Neural cell (in vitro differentiated cells): ENCODE data around the gene ZNF837. TPM values are rescaled to one million over a fixed set of nuclear protein-coding genes. Genes with fewer than 3 reads are reported as not detected.
A peak's percentile ranks its signal among the peaks of the same experiment; 100 is the strongest.
"Not testable (repeated sequence)": the region's sequence is repeated elsewhere in the genome, so short reads cannot be mapped to it uniquely, and the experiment has no call there.

Source experiments
- H2AFZ ChIP-seq: fragments of 200-600, 300-800 bp; sonication (generic), shearing (Covaris generic); 2 replicates; pipeline ENCODE4 v1.6.0; 2014; ENCODE audit warnings: low read depth, mild to moderate bottlenecking, antibody characterized with exemption, low read length, moderate library complexity
- H3F3A ChIP-seq: fragments of 200-600 bp; shearing (Covaris generic); 2 replicates; pipeline ENCODE4 v1.6.1; 2016; ENCODE audit warnings: mild to moderate bottlenecking, moderate library complexity, mixed read lengths, antibody characterized with exemption, low read length; ENCODE audit not compliant: insufficient read depth, poor library complexity, severe bottlenecking
- H3K27ac ChIP-seq: fragments of 200-600, 300-800 bp; sonication (generic), shearing (Covaris generic); 2 replicates; pipeline ENCODE4 v1.5.1; 2014; ENCODE audit warnings: mild to moderate bottlenecking, low read length, moderate library complexity
- H3K27me3 ChIP-seq: fragments of 300-800, 200-600 bp; sonication (generic), shearing (Covaris generic); 2 replicates; pipeline ENCODE4 v1.6.0; 2014; ENCODE audit warnings: mild to moderate bottlenecking, low read depth, low read length, moderate library complexity; ENCODE audit not compliant: insufficient read depth
- H3K36me3 ChIP-seq: fragments of 300-800, 200-600 bp; sonication (generic), shearing (Covaris generic); 2 replicates; pipeline ENCODE4 v1.5.1; 2014; ENCODE audit warnings: mild to moderate bottlenecking, antibody characterized with exemption, low read length, moderate library complexity; ENCODE audit not compliant: insufficient read depth
- H3K4me2 ChIP-seq: fragments of 300-800, 200-600 bp; sonication (generic), shearing (Covaris generic); 2 replicates; pipeline ENCODE4 v1.6.0; 2014; ENCODE audit warnings: mild to moderate bottlenecking, low read length
- H3K4me3 ChIP-seq: fragments of 300-800, 200-600 bp; sonication (generic), shearing (Covaris generic); 2 replicates; pipeline ENCODE4 v1.5.1; 2014; ENCODE audit warnings: mild to moderate bottlenecking, low read length, moderate library complexity
- H3K79me2 ChIP-seq: fragments of 200-600 bp; shearing (Covaris generic); replicated peaks from 2 replicates; pipeline ENCODE4 v1.6.0; 2014; ENCODE audit warnings: mild to moderate bottlenecking, low read length, moderate library complexity; ENCODE audit not compliant: insufficient read depth
- H3K9ac ChIP-seq: fragments of 300-800, 200-600 bp; sonication (generic), shearing (Covaris generic); 2 replicates; pipeline ENCODE4 v1.6.1; 2016; ENCODE audit warnings: mild to moderate bottlenecking, low read length, mixed read lengths
- H3K9me2 ChIP-seq: fragments of 200-600 bp; shearing (Covaris generic); 2 replicates; pipeline ENCODE4 v1.6.1; 2016; ENCODE audit warnings: mild to moderate bottlenecking, low read length, mixed read lengths; ENCODE audit not compliant: insufficient read depth
- H3K9me3 ChIP-seq: fragments of 200-600, 300-800 bp; sonication (generic), shearing (Covaris generic); 2 replicates; pipeline ENCODE4 v1.6.1; 2016; ENCODE audit warnings: mild to moderate bottlenecking, mixed run types, low read length, moderate library complexity, mixed read lengths
- H4K20me1 ChIP-seq: fragments of 200-600 bp; shearing (Covaris generic); 2 replicates; pipeline ENCODE4 v1.6.1; 2016; ENCODE audit warnings: mild to moderate bottlenecking, mixed run types; ENCODE audit not compliant: insufficient read depth
- EP300 ChIP-seq: fragments of 450-650 bp; conservative IDR thresholded peaks from 2 replicates; pipeline ENCODE4 v1.6.1; 2014; ENCODE audit warnings: antibody characterized with exemption, mild to moderate bottlenecking, moderate library complexity; ENCODE audit not compliant: poor library complexity, severe bottlenecking
- EZH2 ChIP-seq: fragments of 200-600, 300-800 bp; shearing (Covaris generic), sonication (generic); IDR thresholded peaks from 2 replicates; pipeline ENCODE4 v1.6.1; 2014; ENCODE audit warnings: antibody characterized with exemption, low read length, borderline replicate concordance, mild to moderate bottlenecking; ENCODE audit not compliant: insufficient read depth, poor library complexity, severe bottlenecking
- MXI1 ChIP-seq: fragments of 450-650 bp; conservative IDR thresholded peaks from 2 replicates; pipeline ENCODE4 v1.6.1; 2014; ENCODE audit warnings: antibody characterized with exemption, mild to moderate bottlenecking; ENCODE audit not compliant: poor library complexity, severe bottlenecking
- POLR2AphosphoS5 ChIP-seq: IDR thresholded peaks from 2 replicates; pipeline ENCODE4 v1.6.1; 2012
- RAD21 ChIP-seq: fragments of 450-650 bp; conservative IDR thresholded peaks from 2 replicates; pipeline ENCODE4 v1.6.1; 2014; ENCODE audit warnings: antibody characterized with exemption, mild to moderate bottlenecking, moderate library complexity
- REST ChIP-seq: IDR thresholded peaks from 2 replicates; pipeline ENCODE4 v1.6.1; 2012; ENCODE audit warnings: borderline replicate concordance
- SMC3 ChIP-seq: fragments of 450-650 bp; conservative IDR thresholded peaks from 2 replicates; pipeline ENCODE4 v1.6.1; 2014; ENCODE audit warnings: antibody characterized with exemption, mild to moderate bottlenecking, moderate library complexity; ENCODE audit not compliant: poor library complexity
- TAF1 ChIP-seq: IDR thresholded peaks from 2 replicates; pipeline ENCODE4 v1.6.1; 2012; ENCODE audit warnings: low read depth
- polyA plus RNA-seq: library from polyadenylated mRNA; depleted of rRNA; stranded (reverse); fragments of >200 nt; gene quantifications from 2 replicates; pipeline ENCODE4 v1.2.3, GENCODE V29; 2014
- TF ChIP-seq, protein P1 (sequence below): fragments of 450-650 bp; IDR thresholded peaks from 2 replicates; pipeline ENCODE4 v1.5.1; 2014; ENCODE audit warnings: antibody characterized with exemption, mild to moderate bottlenecking, moderate library complexity; ENCODE audit not compliant: poor library complexity, severe bottlenecking

The ZNF837 gene
- polyA plus RNA-seq, 1 donor from 2014 or later, result 4.5 TPM

DNA sequence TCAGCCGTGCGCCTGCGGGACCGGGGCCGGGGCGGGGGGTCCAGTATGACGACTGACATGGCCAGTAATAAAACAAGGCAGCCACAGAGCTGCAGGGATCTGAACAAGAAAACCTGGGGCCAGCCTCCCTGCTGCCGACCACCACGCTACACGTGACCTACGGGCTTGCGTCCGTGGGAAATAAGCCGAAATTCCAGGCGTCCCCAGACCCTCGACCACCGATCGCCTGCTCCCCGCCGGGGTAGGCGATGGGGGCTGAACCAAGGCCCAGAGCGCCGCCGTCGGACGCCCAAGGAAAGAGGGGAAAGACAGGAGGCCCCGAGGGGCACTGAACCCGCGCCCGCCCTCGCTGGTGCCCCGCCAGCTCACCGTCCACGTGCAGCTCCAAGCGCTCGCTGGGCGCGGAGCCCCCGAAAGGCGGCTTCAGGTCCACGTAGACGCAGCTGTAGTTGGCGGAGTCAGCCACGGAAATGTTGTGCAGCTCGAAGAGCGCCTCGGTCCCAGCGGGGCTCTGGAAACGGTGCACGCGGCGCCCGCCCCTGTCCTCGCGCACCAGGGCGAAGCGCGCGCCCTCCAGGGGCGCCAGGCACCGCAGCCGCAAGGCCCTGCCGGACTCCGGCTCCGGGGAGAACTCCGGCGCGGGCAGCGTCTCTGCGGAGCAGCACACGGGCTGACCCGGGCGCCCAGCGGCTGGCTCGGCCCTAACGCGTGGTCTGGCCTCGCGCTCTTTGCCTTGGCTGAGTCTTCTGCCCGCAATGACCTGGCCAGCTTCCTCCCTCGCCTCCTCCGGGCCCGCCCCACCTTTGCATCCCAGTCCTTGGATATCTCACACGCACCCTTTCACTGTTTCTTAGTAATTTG, 30.6 kb downstream of the ZNF837 start:
- no peaks in the 10 kb centered on the region for H3K27me3 ChIP-seq
- no peak overlapping the region for H3K27ac ChIP-seq
- H3K9me3 ChIP-seq, result no peaks in the 10 kb centered on the region
- peaks cover 5% of the 10 kb centered on the region for H3K79me2 ChIP-seq
- H3K36me3 ChIP-seq, result no peaks in the 10 kb centered on the region
- H3K4me3 ChIP-seq, result no peak overlapping the region
- H3K4me2 ChIP-seq, result no peak overlapping the region
- H3F3A ChIP-seq, result no peaks in the 10 kb centered on the region
- no peak overlapping the region for H2AFZ ChIP-seq
- TF ChIP-seq SMC3 (no peak), MXI1 (no peak), POLR2AphosphoS5 (no peak), EZH2 (no peak), REST (no peak), TAF1 (no peak), RAD21 (no peak)
- TF ChIP-seq, protein P1, sequence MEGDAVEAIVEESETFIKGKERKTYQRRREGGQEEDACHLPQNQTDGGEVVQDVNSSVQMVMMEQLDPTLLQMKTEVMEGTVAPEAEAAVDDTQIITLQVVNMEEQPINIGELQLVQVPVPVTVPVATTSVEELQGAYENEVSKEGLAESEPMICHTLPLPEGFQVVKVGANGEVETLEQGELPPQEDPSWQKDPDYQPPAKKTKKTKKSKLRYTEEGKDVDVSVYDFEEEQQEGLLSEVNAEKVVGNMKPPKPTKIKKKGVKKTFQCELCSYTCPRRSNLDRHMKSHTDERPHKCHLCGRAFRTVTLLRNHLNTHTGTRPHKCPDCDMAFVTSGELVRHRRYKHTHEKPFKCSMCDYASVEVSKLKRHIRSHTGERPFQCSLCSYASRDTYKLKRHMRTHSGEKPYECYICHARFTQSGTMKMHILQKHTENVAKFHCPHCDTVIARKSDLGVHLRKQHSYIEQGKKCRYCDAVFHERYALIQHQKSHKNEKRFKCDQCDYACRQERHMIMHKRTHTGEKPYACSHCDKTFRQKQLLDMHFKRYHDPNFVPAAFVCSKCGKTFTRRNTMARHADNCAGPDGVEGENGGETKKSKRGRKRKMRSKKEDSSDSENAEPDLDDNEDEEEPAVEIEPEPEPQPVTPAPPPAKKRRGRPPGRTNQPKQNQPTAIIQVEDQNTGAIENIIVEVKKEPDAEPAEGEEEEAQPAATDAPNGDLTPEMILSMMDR, result no peak
- H3K9me2 ChIP-seq, result no peaks in the 10 kb centered on the region
- H4K20me1 ChIP-seq, result no peaks in the 10 kb centered on the region
- H3K9ac ChIP-seq, result no peak overlapping the region

GRCh38 chr19:58349590-58349989, 31.2 kb downstream of the ZNF837 start:
- no peaks in the 10 kb centered on the region for H3K27me3 ChIP-seq
- H3K4me2 ChIP-seq, result no peak overlapping the region
- peaks cover 5% of the 10 kb centered on the region for H3K79me2 ChIP-seq
- no peaks in the 10 kb centered on the region for H3K9me2 ChIP-seq
- H3K27ac ChIP-seq, result no peak overlapping the region
- no peak overlapping the region for H3K4me3 ChIP-seq
- H3F3A ChIP-seq, result no peaks in the 10 kb centered on the region
- no peak overlapping the region for H2AFZ ChIP-seq
- no peak overlapping the region for H3K9ac ChIP-seq
- no peaks in the 10 kb centered on the region for H4K20me1 ChIP-seq
- no peaks in the 10 kb centered on the region for H3K9me3 ChIP-seq
- no peaks in the 10 kb centered on the region for H3K36me3 ChIP-seq
- no peak for TF ChIP-seq REST
- TF ChIP-seq, protein P1, result no peak
- TF ChIP-seq POLR2AphosphoS5, result no peak
- no peak for TF ChIP-seq MXI1
- TF ChIP-seq SMC3, result no peak
- TF ChIP-seq RAD21, result no peak
- TF ChIP-seq EP300, result no peak
- TF ChIP-seq TAF1, result no peak
- no peak for TF ChIP-seq EZH2

DNA sequence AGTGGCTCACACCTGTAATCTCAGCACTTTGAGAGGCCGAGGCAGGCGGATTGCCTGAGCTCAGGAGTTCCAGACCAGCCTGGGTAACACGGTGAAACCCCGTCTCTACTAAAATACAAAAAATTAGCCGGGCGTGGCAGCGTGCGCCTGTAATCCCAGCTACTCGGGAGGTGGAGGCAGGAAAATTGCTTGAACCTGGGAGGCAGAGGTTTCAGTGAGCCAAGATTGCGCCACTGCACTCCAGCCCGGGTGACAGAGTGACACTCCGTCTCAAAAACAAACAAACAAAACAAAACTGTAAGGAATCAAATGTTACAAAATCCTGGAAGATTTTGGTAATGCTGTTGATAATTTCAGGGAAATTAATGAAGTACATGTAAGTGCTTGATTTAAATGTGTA, 32.8 kb downstream of the ZNF837 start:
- Histone ChIP-seq H3K9ac (peak overlapping the region; percentile 66), H3K4me2 (peak overlapping the region; percentile 51), H3K4me3 (peak overlapping the region; percentile 72)
- H2AFZ ChIP-seq, H3K9me3 ChIP-seq, H3K27me3 ChIP-seq, H3K36me3 ChIP-seq, H3F3A ChIP-seq, H4K20me1 ChIP-seq, H3K27ac ChIP-seq, H3K9me2 ChIP-seq, H3K79me2 ChIP-seq: not testable (repeated sequence)
